ENCODE results near the gene USO1.
"Not testable (repeated sequence)": the region's sequence is repeated elsewhere in the genome, so short reads cannot be mapped to it uniquely, and the experiment has no call there.

Gene USO1

GRCh38 chr4:75714704-75715103 is 9.7 kb upstream of the USO1 start:
- DNase-seq (ENCODE audit: low read depth, low spot score), result no peak

GRCh38 chr4:75715105-75715799 is 9.1 kb upstream of the USO1 start:
- DNase-seq (ENCODE audit: low read depth, low spot score), result no peak

GRCh38 chr4:75716054-75716453 is 8.3 kb upstream of the USO1 start:
- DNase-seq (ENCODE audit: low read depth, low spot score), result not testable (repeated sequence)

- no peak for DNase-seq (ENCODE audit: low read depth, low spot score)
Observed at GRCh38 chr4:75717408-75717807, 7.0 kb upstream of the USO1 start.

- DNase-seq (ENCODE audit: low read depth, low spot score), result no peak
Observed at GRCh38 chr4:75718529-75718928, 5.8 kb upstream of the USO1 start.

- no peak for DNase-seq (ENCODE audit: low read depth, low spot score)
Observed at GRCh38 chr4:75722417-75722816, 2.0 kb upstream of the USO1 start.

GRCh38 chr4:75723163-75724065 is 963 bp upstream of the USO1 start:
- no peak for DNase-seq (ENCODE audit: low read depth, low spot score)

GRCh38 chr4:75724867-75725724 is 719 bp downstream of the USO1 start:
- DNase-seq (ENCODE audit: low read depth, low spot score), result no peak

- DNase-seq (ENCODE audit: low read depth, low spot score), result not testable (repeated sequence)
Observed at GRCh38 chr4:75725942-75726538, 1.7 kb downstream of the USO1 start.

GRCh38 chr4:75726577-75726976 is 2.2 kb downstream of the USO1 start:
- DNase-seq (ENCODE audit: low read depth, low spot score), result no peak

GRCh38 chr4:75727073-75727472 is 2.7 kb downstream of the USO1 start:
- no peak for DNase-seq (ENCODE audit: low read depth, low spot score)

GRCh38 chr4:75729836-75730235 is 5.5 kb downstream of the USO1 start:
- DNase-seq (ENCODE audit: low read depth, low spot score), result no peak

GRCh38 chr4:75733369-75733768 is 9.0 kb downstream of the USO1 start:
- no peak for DNase-seq (ENCODE audit: low read depth, low spot score)

- DNase-seq (ENCODE audit: low read depth, low spot score), result no peak
Observed at GRCh38 chr4:75735525-75735924, 11.1 kb downstream of the USO1 start.

GRCh38 chr4:75736862-75737261 is 12.5 kb downstream of the USO1 start:
- DNase-seq (ENCODE audit: low read depth, low spot score), result no peak

GRCh38 chr4:75737398-75737797 is 13.0 kb downstream of the USO1 start:
- no peak for DNase-seq (ENCODE audit: low read depth, low spot score)

GRCh38 chr4:75741027-75741426 is 16.6 kb downstream of the USO1 start:
- no peak for DNase-seq (ENCODE audit: low read depth, low spot score)

- DNase-seq (ENCODE audit: low read depth, low spot score), result no peak
Observed at GRCh38 chr4:75742451-75742850, 18.1 kb downstream of the USO1 start.

GRCh38 chr4:75745161-75745560 is 20.8 kb downstream of the USO1 start:
- DNase-seq (ENCODE audit: low read depth, low spot score), result no peak

GRCh38 chr4:75745721-75746199 is 21.4 kb downstream of the USO1 start:
- no peak for DNase-seq (ENCODE audit: low read depth, low spot score)

GRCh38 chr4:75752637-75753036 is 28.3 kb downstream of the USO1 start:
- DNase-seq (ENCODE audit: low read depth, low spot score), result no peak
